ENCODE measurements around the gene RNASE9. TPM values are rescaled to one million over a fixed set of nuclear protein-coding genes. Genes with fewer than 3 reads are reported as not detected.
"Not testable (repeated sequence)": the region's sequence is repeated elsewhere in the genome, so short reads cannot be mapped to it uniquely, and the experiment has no call there.

Gene RNASE9
- total and polyA plus RNA-seq, 2 experiments from 2014 or later = not detected

DNA sequence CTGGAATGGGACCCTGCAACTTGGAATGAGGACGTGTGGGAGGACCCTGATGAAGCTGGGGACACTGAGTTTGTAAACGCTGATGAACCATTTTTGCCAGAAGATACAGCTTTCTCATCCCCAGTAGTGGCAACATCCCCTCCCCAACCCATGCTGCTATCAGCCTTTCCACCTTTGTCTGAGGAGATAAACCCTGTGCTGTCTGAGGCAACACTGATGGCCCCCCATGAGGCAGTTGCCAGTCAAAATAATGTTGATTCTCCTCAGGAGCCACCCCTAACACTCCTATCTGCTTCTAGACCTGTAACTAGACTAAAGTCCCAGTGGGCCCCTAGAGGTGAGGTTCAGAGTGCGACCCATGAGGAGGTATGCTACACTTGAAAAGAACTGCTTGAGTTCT, 7.5 kb upstream of the RNASE9 start:
- TF ChIP-seq, protein P1, sequence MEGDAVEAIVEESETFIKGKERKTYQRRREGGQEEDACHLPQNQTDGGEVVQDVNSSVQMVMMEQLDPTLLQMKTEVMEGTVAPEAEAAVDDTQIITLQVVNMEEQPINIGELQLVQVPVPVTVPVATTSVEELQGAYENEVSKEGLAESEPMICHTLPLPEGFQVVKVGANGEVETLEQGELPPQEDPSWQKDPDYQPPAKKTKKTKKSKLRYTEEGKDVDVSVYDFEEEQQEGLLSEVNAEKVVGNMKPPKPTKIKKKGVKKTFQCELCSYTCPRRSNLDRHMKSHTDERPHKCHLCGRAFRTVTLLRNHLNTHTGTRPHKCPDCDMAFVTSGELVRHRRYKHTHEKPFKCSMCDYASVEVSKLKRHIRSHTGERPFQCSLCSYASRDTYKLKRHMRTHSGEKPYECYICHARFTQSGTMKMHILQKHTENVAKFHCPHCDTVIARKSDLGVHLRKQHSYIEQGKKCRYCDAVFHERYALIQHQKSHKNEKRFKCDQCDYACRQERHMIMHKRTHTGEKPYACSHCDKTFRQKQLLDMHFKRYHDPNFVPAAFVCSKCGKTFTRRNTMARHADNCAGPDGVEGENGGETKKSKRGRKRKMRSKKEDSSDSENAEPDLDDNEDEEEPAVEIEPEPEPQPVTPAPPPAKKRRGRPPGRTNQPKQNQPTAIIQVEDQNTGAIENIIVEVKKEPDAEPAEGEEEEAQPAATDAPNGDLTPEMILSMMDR (IDR thresholded peaks at IDR 0.05; ENCODE audit: poor library complexity) = no peak
- TF ChIP-seq EZH2phosphoT487 (IDR thresholded peaks at IDR 0.05; ENCODE audit: low read depth, severe bottlenecking, unreplicated experiment) (no peak), EZH2 (IDR thresholded peaks at IDR 0.05; ENCODE audit: borderline replicate concordance) (no peak)
- no peaks in the 10 kb centered on the region for H3K9me2 ChIP-seq (replicated peaks; ENCODE audit: insufficient read depth)
- WGBS (ENCODE audit: low lambda C conversion rate, missing lambda C conversion rate) = 86% methylated on average over 3 of the region's 3 CpGs
- H3K9me3 ChIP-seq (ENCODE audit: low read depth) = no peaks in the 10 kb centered on the region
- H2AFZ ChIP-seq = no peak overlapping the region
- no peak overlapping the region for H3K4me3 ChIP-seq
- no peaks in the 10 kb centered on the region for H3K79me2 ChIP-seq
- no peak overlapping the region for H3K4me2 ChIP-seq
- no peaks in the 10 kb centered on the region for H3K27me3 ChIP-seq
- no peak overlapping the region for H3K27ac ChIP-seq
- no peaks in the 10 kb centered on the region for H4K20me1 ChIP-seq (ENCODE audit: insufficient read depth, poor library complexity, severe bottlenecking)
- H3K4me1 ChIP-seq (ENCODE audit: insufficient read depth) = no peaks in the 10 kb centered on the region
- H3K36me3 ChIP-seq (replicated peaks; ENCODE audit: insufficient read depth, low read depth) = no peaks in the 10 kb centered on the region
- no peak for DNase-seq (ENCODE audit: low spot score)

DNA sequence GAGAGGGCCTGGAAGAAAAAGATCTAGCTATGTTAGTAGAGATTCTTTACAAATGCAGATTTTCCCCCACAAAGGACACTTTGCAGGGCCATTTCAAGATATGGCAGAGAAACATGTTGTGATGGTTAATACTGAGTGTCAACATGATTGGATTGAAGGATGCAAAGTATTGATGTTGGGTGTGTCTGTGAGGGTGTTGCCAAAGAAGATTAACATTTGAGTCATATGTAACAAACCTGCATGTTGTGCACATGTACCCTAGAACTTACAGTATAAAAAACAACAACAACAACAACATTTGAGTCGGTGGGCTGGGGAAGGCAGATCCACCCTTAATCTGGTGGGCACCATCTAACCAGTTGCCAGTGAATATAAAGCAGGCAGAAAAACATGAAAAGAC, 6.4 kb upstream of the RNASE9 start:
- not testable (repeated sequence) for H3K36me3 ChIP-seq (replicated peaks; ENCODE audit: insufficient read depth, low read depth); H3K4me2 ChIP-seq; H3K9me2 ChIP-seq (replicated peaks; ENCODE audit: insufficient read depth); H3K9me3 ChIP-seq (ENCODE audit: low read depth); H3K27me3 ChIP-seq; DNase-seq (ENCODE audit: low spot score); H3K4me1 ChIP-seq (ENCODE audit: insufficient read depth); H3K79me2 ChIP-seq; H2AFZ ChIP-seq; H4K20me1 ChIP-seq (ENCODE audit: insufficient read depth, poor library complexity, severe bottlenecking); H3K27ac ChIP-seq; H3K4me3 ChIP-seq
- 83% methylated on average over 1 of the region's 1 CpG for WGBS (ENCODE audit: low lambda C conversion rate, missing lambda C conversion rate)

DNA sequence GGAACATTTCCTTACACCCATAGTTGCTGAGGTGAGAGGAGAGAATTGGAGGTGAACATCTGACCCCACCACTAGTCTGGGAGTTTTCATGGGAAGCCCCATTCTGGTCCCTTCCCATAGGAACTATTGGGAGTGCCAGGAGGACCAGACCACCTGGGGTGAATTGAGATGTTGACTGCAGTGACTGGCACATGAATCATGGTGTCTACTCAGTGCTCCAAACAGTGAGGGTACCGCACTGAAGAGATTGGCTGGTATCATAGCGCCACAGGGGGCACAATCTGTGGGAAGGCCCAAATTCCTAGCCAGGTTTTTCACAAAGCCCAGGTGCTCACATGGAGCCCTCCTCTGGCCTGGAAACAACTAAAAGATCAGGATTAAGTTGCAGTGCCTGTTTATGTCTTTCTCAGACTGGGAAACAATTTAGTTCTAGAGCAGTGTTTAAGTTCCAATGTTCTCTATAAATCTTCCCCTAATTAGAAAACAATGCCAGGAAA, 3.7 kb upstream of the RNASE9 start:
- Histone ChIP-seq H2AFZ (no peak overlapping the region), H4K20me1 (ENCODE audit: insufficient read depth, poor library complexity, severe bottlenecking) (no peaks in the 10 kb centered on the region), H3K27me3 (no peaks in the 10 kb centered on the region), H3K4me2 (no peak overlapping the region), H3K9me2 (replicated peaks; ENCODE audit: insufficient read depth) (no peaks in the 10 kb centered on the region), H3K36me3 (replicated peaks; ENCODE audit: insufficient read depth, low read depth) (no peaks in the 10 kb centered on the region), H3K79me2 (no peaks in the 10 kb centered on the region), H3K4me3 (no peak overlapping the region), H3K4me1 (ENCODE audit: insufficient read depth) (no peaks in the 10 kb centered on the region), H3K27ac (no peak overlapping the region), H3K9me3 (ENCODE audit: low read depth) (no peaks in the 10 kb centered on the region)
- 92% methylated on average over 2 of the region's 2 CpGs for WGBS (ENCODE audit: low lambda C conversion rate, missing lambda C conversion rate)
- no peak for DNase-seq (ENCODE audit: low spot score)
- TF ChIP-seq, protein P1 (IDR thresholded peaks at IDR 0.05; ENCODE audit: poor library complexity) = no peak
- TF ChIP-seq EZH2phosphoT487 (IDR thresholded peaks at IDR 0.05; ENCODE audit: low read depth, severe bottlenecking, unreplicated experiment) = no peak
- TF ChIP-seq EZH2 (IDR thresholded peaks at IDR 0.05; ENCODE audit: borderline replicate concordance) = no peak

DNA sequence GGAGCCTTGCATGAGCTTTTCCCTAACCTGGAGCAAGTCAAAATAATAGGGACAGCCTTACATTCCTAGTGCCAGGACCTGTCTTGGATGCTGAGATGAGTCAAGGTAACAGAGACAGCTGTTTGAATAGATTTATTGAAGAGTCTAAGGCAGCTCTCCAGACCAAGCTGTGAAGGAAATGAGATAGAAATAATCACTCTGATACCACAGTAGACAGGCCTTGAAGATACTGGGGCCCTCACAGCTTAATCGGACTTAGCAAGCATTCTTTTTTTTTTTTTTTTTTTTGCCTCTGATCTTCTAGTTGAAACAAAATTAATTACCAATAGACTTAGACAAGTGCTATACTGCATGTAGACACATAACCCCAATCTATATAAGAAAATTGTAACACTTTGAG, 3.1 kb upstream of the RNASE9 start:
- WGBS (ENCODE audit: low lambda C conversion rate, missing lambda C conversion rate) = 78% methylated on average over 1 of the region's 1 CpG
- Histone ChIP-seq H3K4me1 (ENCODE audit: insufficient read depth) (no peaks in the 10 kb centered on the region), H3K27ac (no peak overlapping the region), H3K9me2 (replicated peaks; ENCODE audit: insufficient read depth) (no peaks in the 10 kb centered on the region), H3K4me3 (no peak overlapping the region), H3K4me2 (no peak overlapping the region), H2AFZ (no peak overlapping the region), H3K9me3 (ENCODE audit: low read depth) (no peaks in the 10 kb centered on the region), H3K79me2 (no peaks in the 10 kb centered on the region), H3K36me3 (replicated peaks; ENCODE audit: insufficient read depth, low read depth) (no peaks in the 10 kb centered on the region), H3K27me3 (no peaks in the 10 kb centered on the region), H4K20me1 (ENCODE audit: insufficient read depth, poor library complexity, severe bottlenecking) (no peaks in the 10 kb centered on the region)
- TF ChIP-seq, protein P1 (IDR thresholded peaks at IDR 0.05; ENCODE audit: poor library complexity) = no peak
- TF ChIP-seq EZH2 (IDR thresholded peaks at IDR 0.05; ENCODE audit: borderline replicate concordance) (no peak), EZH2phosphoT487 (IDR thresholded peaks at IDR 0.05; ENCODE audit: low read depth, severe bottlenecking, unreplicated experiment) (no peak)
- DNase-seq (ENCODE audit: low spot score) = no peak
